NCI-H187 (cell line): Measurements from ENCODE around the gene RXRA.

Source experiments
- DNase-seq, 2 experiments: peaks; one replicate each; lab custom pipeline; 2025; lab: John Stamatoyannopoulos, UW

The RXRA gene

GRCh38 chr9:134403292-134403681, 77.0 kb downstream of the RXRA start:
- no peak for DNase-seq

GRCh38 chr9:134403682-134404301, 77.5 kb downstream of the RXRA start:
- DNase-seq: no peak

- DNase-seq: no peak
Measured at GRCh38 chr9:134404376-134405358, 78.4 kb downstream of the RXRA start.

GRCh38 chr9:134405527-134405926, 79.3 kb downstream of the RXRA start:
- no peak for DNase-seq

GRCh38 chr9:134406366-134407120, 80.3 kb downstream of the RXRA start:
- no peak for DNase-seq

GRCh38 chr9:134407121-134407779, 81.0 kb downstream of the RXRA start:
- peak in 1 of 2 experiments; percentile 49 for DNase-seq

GRCh38 chr9:134408389-134408788, 82.1 kb downstream of the RXRA start:
- DNase-seq: no peak

GRCh38 chr9:134408939-134409737, 82.9 kb downstream of the RXRA start:
- no peak for DNase-seq

- DNase-seq: no peak
Measured at GRCh38 chr9:134410071-134410834, 84.0 kb downstream of the RXRA start.

GRCh38 chr9:134410835-134411217, 84.6 kb downstream of the RXRA start:
- no peak for DNase-seq

- no peak for DNase-seq
Measured at GRCh38 chr9:134411440-134412297, 85.4 kb downstream of the RXRA start.

GRCh38 chr9:134412298-134412711, 86.0 kb downstream of the RXRA start:
- DNase-seq: no peak

GRCh38 chr9:134413112-134413715, 87.0 kb downstream of the RXRA start:
- no peak for DNase-seq

- DNase-seq: peak; percentile 70 to 91
Measured at GRCh38 chr9:134413890-134414623, 87.8 kb downstream of the RXRA start.

- DNase-seq: no peak
Measured at GRCh38 chr9:134414900-134415425, 88.7 kb downstream of the RXRA start.

GRCh38 chr9:134416385-134417015, 90.2 kb downstream of the RXRA start:
- DNase-seq: no peak

GRCh38 chr9:134418354-134418753, 92.1 kb downstream of the RXRA start:
- no peak for DNase-seq
